ENCODE results near the gene CYP24A1.

Gene CYP24A1

GRCh38 chr20:54184904-54185626 is 11.3 kb upstream of the CYP24A1 start:
- no peaks in the 10 kb centered on the region for H3K27me3 Mint-ChIP-seq (ENCODE audit: low read depth)
- no peak overlapping the region for H3K4me3 Mint-ChIP-seq
- H3K9me3 Mint-ChIP-seq, result no peaks in the 10 kb centered on the region
- TF ChIP-seq, protein P1, sequence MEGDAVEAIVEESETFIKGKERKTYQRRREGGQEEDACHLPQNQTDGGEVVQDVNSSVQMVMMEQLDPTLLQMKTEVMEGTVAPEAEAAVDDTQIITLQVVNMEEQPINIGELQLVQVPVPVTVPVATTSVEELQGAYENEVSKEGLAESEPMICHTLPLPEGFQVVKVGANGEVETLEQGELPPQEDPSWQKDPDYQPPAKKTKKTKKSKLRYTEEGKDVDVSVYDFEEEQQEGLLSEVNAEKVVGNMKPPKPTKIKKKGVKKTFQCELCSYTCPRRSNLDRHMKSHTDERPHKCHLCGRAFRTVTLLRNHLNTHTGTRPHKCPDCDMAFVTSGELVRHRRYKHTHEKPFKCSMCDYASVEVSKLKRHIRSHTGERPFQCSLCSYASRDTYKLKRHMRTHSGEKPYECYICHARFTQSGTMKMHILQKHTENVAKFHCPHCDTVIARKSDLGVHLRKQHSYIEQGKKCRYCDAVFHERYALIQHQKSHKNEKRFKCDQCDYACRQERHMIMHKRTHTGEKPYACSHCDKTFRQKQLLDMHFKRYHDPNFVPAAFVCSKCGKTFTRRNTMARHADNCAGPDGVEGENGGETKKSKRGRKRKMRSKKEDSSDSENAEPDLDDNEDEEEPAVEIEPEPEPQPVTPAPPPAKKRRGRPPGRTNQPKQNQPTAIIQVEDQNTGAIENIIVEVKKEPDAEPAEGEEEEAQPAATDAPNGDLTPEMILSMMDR (IDR thresholded peaks at IDR 0.05; ENCODE audit: unreplicated experiment in 3 of 3), result no peak
- H3K27ac Mint-ChIP-seq, result no peak overlapping the region
- H3K4me1 Mint-ChIP-seq, result no peaks in the 10 kb centered on the region
- no peaks in the 10 kb centered on the region for H3K36me3 Mint-ChIP-seq (ENCODE audit: low read depth)

GRCh38 chr20:54184071-54184470 is 10.3 kb upstream of the CYP24A1 start:
- Mint-ChIP-seq H3K4me3 (no peak overlapping the region), H3K9me3 (no peaks in the 10 kb centered on the region)
- TF ChIP-seq, protein P1 (IDR thresholded peaks at IDR 0.05; ENCODE audit: unreplicated experiment in 3 of 3), result no peak

DNA sequence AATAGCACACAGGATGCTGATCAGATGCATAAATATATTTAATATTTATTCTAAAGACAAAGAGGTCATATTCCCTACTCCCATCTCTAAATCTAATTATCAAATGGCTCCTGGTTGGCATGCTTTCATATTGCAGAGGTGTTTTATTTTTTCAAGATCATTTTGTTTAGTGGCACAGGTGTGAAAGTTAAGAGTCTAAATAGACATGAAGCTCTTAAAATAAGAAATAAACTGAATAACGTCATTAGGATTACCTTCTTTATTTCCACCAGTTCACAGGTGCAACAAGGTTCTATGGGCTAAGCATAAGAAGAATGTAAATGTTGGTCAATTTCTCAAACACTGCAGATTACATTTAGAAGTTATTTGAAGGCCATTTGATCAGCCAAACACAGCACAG is 7.1 kb upstream of the CYP24A1 start:
- Mint-ChIP-seq H3K4me3 (no peak overlapping the region), H3K27ac (no peak overlapping the region), H3K9me3 (no peaks in the 10 kb centered on the region), H3K4me1 (no peaks in the 10 kb centered on the region), H3K27me3 (ENCODE audit: low read depth) (peaks cover 13% of the 10 kb centered on the region), H3K36me3 (ENCODE audit: low read depth) (no peaks in the 10 kb centered on the region)
- TF ChIP-seq, protein P1 (IDR thresholded peaks at IDR 0.05; ENCODE audit: unreplicated experiment in 3 of 3), result no peak

More at GRCh38 chr20:54184071-54184470, 10.3 kb upstream of the CYP24A1 start:
- Mint-ChIP-seq H3K36me3 (ENCODE audit: low read depth) (no peaks in the 10 kb centered on the region), H3K27ac (no peak overlapping the region), H3K4me1 (no peaks in the 10 kb centered on the region), H3K27me3 (ENCODE audit: low read depth) (no peaks in the 10 kb centered on the region)

- H3K9me3 Mint-ChIP-seq, result no peaks in the 10 kb centered on the region
- no peaks in the 10 kb centered on the region for H3K36me3 Mint-ChIP-seq (ENCODE audit: low read depth)
- peaks cover under 1% of the 10 kb centered on the region for H3K4me1 Mint-ChIP-seq
- TF ChIP-seq, protein P1 (IDR thresholded peaks at IDR 0.05; ENCODE audit: unreplicated experiment in 3 of 3), result no peak
- H3K27me3 Mint-ChIP-seq (ENCODE audit: low read depth), result peaks cover 23% of the 10 kb centered on the region
- no peak overlapping the region for H3K4me3 Mint-ChIP-seq
- no peak overlapping the region for H3K27ac Mint-ChIP-seq
Observed at GRCh38 chr20:54179946-54180345, 6.2 kb upstream of the CYP24A1 start.

DNA sequence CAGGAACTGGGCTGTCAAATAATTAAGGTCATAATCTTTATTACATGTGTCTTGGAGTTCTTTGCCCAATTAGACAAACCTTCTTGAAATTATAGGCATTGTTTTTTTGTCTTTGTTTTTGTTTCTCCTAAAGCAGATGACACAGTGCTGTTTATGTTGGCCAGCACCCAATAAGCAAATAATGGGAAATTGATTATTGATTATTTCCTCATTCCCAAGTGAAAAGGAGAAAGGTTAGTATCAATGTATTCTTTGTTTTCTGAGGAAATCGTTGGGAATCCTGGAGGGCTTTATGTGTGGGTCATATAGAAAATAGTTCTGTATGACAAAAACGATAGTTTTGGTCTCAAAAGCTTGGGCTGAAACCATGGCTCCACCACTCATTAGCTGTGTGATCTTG is 4.5 kb upstream of the CYP24A1 start:
- H3K36me3 Mint-ChIP-seq (ENCODE audit: low read depth), result no peaks in the 10 kb centered on the region
- no peak overlapping the region for H3K27ac Mint-ChIP-seq
- H3K9me3 Mint-ChIP-seq, result no peaks in the 10 kb centered on the region
- H3K4me3 Mint-ChIP-seq, result no peak overlapping the region
- H3K27me3 Mint-ChIP-seq (ENCODE audit: low read depth), result peaks cover 39% of the 10 kb centered on the region
- H3K4me1 Mint-ChIP-seq, result peaks cover 14% of the 10 kb centered on the region
- TF ChIP-seq, protein P1 (IDR thresholded peaks at IDR 0.05; ENCODE audit: unreplicated experiment in 3 of 3), result no peak

DNA sequence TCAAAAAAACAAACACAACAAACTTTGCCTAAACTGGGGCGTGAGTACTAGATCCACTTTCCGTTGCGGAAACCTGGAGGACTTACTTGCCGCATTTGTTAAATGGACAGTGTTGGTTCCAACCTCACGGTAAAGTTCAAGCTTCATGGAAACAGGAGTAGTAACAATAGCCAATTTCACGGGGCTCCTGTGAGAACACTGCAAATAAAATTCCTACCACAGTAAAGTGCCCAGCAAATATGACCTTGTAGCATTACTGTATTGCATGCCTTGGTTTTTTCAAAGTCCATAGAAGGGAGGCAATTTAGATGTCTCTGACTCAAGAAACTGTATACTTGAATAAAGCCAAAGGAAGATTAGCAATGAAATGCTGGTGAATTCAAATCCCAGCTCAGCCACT is 3.6 kb upstream of the CYP24A1 start:
- Mint-ChIP-seq H3K36me3 (ENCODE audit: low read depth) (no peaks in the 10 kb centered on the region), H3K4me3 (no peak overlapping the region), H3K9me3 (no peaks in the 10 kb centered on the region), H3K27me3 (ENCODE audit: low read depth) (peaks cover 48% of the 10 kb centered on the region), H3K27ac (no peak overlapping the region), H3K4me1 (peaks cover 22% of the 10 kb centered on the region)
- TF ChIP-seq, protein P1 (IDR thresholded peaks at IDR 0.05; ENCODE audit: unreplicated experiment in 3 of 3), result no peak
